Fibroblast of villous mesenchyme (primary cell): ENCODE data around the gene BRME1. TPM values are rescaled to one million over a fixed set of nuclear protein-coding genes. Genes with fewer than 3 reads are reported as not detected.
A peak's percentile ranks its signal among the peaks of the same experiment; 100 is the strongest.
"Not testable (repeated sequence)": the region's sequence is repeated elsewhere in the genome, so short reads cannot be mapped to it uniquely, and the experiment has no call there.

ENCODE experiments used
- DNase-seq: peaks from one replicate; pipeline ENCODE4 v3.0.0-alpha.2; 2010; ENCODE audit warnings: low read depth
- H3K4me3 ChIP-seq: 2 replicates; pipeline ENCODE4 v1.5.1; 2011; ENCODE audit warnings: low read depth, mild to moderate bottlenecking, low read length
- CTCF ChIP-seq: IDR thresholded peaks from 2 replicates; pipeline ENCODE4 v1.5.1; 2012; ENCODE audit warnings: low read depth, mild to moderate bottlenecking, low read length; ENCODE audit not compliant: insufficient read depth
- total RNA-seq: library from RNA; depleted of rRNA; stranded (reverse); fragments of >200 nt; gene quantifications from 2 replicates; pipeline ENCODE4 v1.2.3, GENCODE V29; 2012

The BRME1 gene
- total RNA-seq, 1 donor = 0.43 TPM

- no peak overlapping the region for H3K4me3 ChIP-seq
- TF ChIP-seq CTCF = no peak
- no peak for DNase-seq
These were observed 20.8 kb upstream of the BRME1 start for GRCh38 chr19:13926715-13927114.

GRCh38 chr19:13926010-13926409 lies 20.1 kb upstream of the BRME1 start:
- DNase-seq = no peak
- TF ChIP-seq CTCF = no peak
- H3K4me3 ChIP-seq = no peak overlapping the region

GRCh38 chr19:13923194-13923987 lies 17.5 kb upstream of the BRME1 start:
- no peak for TF ChIP-seq CTCF
- H3K4me3 ChIP-seq = no peak overlapping the region
- DNase-seq = no peak

- not testable (repeated sequence) for H3K4me3 ChIP-seq, DNase-seq
These were observed 16.2 kb upstream of the BRME1 start for GRCh38 chr19:13922118-13922517.

GRCh38 chr19:13920940-13921747 lies 15.2 kb upstream of the BRME1 start:
- no peak overlapping the region for H3K4me3 ChIP-seq
- DNase-seq = peak; percentile 53
- TF ChIP-seq CTCF = no peak

- no peak for DNase-seq
- no peak for TF ChIP-seq CTCF
- H3K4me3 ChIP-seq = no peak overlapping the region
These were observed 14.6 kb upstream of the BRME1 start for GRCh38 chr19:13920524-13920923.

- H3K4me3 ChIP-seq = no peak overlapping the region
- no peak for DNase-seq
- no peak for TF ChIP-seq CTCF
These were observed 13.0 kb upstream of the BRME1 start for GRCh38 chr19:13918726-13919411.
